HK-2 (cell line): ENCODE data around the gene UBTF.

Source experiments
- DNase-seq: peaks from one replicate; pipeline ENCODE4 v3.0.0-alpha.2; 2018; ENCODE audit not compliant: unreplicated experiment

Gene UBTF

DNA sequence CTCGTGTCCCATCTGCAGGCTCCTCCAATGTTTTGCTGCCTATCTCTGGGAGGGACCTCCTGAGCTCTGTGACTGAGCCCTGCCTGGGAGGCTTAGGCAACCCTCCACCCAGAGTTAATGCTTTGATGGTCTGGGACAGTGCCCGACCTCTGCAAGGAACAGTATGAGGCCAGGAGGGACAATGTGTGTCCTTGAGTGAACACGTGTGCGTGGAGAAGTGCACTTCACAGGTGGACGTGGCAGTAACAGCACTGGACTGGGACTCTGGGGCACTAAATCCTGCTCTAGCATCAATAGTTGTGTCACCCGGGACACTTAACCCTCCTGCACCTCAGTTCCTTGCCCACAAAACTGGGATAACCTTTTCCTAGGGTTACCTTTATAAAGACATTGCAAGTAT is 4.6 kb downstream of the UBTF start:
- no peak for DNase-seq

GRCh38 chr17:44214230-44214494 is 5.3 kb downstream of the UBTF start:
- DNase-seq: no peak

- DNase-seq: no peak
Observed at GRCh38 chr17:44213403-44214229, 5.9 kb downstream of the UBTF start.

DNA sequence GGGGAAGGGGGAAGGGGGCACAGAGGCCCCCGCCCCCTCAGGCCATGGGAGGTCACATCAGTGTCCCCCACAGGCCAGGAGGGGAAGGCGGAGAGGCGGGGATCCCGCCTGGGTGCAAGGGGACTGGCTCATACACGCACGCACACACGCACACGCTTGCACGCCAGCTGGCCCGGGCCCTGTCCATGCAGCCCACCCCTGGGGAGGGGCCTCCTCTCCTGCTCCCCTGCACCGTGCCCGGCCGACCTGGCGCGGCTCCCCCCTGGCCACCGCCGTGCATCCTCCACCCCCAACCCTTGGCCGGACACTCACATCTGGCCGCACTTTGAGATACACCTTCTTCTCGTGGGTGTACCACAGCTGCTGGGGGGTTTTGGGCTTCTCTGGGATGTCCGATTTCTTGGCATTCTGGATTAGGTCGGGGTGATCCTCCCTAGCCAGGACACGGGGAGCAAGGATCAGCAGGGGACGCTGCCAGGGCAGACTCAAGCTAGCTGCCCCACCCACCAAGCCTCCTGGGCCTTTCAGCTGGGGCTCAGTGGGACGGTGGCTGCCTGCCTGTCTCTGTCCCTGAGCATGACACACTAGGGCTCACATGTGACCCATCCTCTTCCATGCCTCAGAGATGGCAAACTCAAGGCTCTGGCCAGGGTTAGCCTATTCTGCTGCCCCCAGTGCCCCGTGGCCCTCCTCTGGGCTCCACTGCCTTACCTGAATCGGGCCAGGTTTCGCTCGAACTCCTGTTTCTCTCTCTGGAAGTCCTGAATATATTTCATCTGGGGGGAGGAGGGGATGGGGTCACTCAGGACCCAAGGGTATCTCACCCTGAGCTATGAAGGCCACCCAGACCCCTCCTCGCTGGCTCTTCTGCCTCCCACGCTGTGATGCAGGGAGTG is 6.7 kb downstream of the UBTF start:
- DNase-seq: no peak

DNA sequence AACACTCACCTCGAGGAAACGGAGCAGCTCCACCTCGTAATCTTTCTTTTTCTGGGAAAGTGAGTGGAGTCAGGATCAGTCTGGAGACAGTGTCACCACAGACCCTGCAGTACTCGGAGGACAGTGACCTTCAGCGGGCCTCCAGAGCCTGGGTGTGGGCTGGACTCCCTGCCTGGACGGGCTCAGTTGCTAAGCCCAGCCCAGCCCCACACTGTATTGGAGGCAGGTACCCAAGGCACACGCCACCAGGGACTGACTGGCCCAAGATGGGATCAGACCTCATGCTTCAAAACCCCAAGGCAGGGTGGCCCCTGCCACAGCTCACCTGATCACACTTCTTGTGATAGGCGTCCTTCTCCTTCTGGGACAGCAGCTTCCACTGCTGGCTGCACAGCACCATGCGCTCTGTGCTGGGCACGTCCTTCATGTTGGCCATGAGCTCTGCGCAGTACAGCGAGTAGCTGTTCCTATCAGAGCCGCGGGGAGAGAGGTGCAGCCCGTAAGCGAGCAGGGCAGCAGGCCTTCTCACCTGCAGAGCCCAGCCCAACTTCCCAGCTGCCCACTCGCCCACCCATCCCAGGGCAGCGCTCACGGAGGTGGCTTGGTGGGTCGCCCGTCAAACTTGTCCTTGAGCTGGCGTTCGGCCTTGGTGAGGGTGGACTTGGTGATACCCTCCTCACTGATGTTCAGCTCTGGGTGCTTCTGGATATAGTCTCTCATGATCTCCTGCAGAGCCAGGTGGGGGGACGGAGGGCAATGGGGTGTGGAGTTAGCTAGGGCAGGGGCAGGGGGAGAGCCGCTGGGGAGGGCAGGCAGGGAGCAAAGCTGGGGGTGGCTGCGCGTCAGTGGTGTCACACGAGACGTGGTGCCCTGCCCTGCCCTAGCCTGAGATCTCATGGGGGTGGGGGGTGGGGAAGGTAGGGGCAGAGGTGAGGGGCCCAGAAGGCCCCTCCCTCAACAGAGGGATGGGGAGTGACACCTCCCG is 7.9 kb downstream of the UBTF start:
- DNase-seq: no peak

GRCh38 chr17:44210342-44211192 is 8.9 kb downstream of the UBTF start:
- no peak for DNase-seq

DNA sequence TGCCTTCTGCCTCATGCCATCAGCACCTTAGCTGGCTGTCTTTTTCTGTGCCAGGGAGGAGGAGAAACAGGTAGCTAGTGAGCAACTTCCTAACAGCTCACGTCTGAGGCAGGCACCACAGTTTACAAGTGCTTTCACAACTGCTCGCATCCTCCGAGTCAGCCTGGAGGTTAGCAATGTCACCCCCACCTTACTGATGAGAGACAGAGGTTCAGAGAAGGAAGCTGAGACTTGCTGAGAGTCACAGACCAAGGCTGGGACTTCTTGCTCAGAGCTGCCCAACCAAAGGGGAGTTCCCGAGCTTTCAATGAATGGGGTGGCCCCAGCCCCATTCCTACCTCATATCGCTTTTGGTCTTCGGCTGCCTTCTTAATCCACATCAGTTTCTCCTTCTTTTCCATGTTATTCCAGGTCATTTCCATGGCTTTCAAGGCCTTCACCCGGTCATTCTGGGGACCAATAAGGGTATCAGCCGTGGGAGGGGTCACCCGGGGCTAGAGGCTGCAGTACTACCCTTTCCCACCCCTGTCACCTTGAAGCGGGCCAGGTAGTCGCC is 9.6 kb downstream of the UBTF start:
- DNase-seq: no peak

- DNase-seq: no peak
Observed at GRCh38 chr17:44207743-44208142, 11.7 kb downstream of the UBTF start.

GRCh38 chr17:44207319-44207718 is 12.2 kb downstream of the UBTF start:
- DNase-seq: no peak

DNA sequence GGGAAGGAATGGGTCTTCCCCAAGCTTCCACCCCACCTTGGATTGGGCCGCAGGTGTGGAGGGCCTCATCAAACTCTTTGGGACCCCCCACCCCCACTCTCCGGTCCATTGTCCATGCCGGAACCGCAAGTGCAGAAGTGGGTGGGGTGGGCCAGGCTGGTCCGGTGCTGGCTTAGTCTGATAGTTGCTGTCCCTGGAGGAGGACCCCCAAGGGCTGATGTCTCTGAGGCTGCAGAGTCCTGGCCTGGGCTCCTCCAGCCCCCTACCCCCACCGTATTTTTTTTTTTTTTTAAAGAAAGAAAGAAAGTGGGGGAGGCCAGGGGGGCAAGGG is 12.7 kb downstream of the UBTF start:
- no peak for DNase-seq

DNA sequence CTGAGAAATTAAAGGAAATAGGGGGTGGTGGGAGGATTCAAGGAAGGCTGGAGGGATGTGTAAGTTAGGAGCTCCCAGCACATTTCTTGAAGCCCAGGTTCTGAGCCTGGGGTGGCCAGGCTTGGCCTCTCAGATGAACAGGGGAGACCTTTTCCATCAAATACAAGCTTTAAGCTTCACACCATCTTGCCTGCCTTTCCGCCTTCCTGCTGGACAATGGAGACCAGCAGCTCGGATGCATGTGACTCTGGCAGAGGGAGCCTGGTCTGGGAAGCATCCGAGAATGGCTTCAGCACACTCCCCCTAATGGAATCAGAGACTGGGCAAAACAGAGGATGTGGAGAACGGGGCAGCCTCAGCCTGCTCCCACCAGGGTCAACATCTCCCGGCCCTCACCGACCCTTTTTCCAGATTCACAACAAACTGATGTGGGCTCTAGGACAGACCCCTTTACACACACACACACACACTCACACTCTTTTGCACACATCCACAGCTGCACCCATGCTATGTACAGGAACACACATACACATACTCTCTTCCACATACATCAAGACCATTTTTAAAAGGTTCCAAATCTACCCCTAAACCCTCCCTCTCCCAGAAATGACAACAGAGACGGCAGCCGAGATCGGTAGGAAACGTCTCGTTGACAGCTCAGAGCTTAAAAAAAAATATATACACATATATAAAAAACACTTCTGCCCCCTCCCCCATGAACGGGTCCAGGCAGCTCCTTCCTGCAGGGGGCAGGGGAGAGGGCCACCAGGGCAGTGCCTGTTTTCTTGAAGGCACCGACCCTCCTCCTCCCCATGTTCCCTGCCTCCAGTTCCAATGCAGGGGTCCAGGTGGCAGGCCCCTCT is 13.3 kb downstream of the UBTF start:
- no peak for DNase-seq

DNA sequence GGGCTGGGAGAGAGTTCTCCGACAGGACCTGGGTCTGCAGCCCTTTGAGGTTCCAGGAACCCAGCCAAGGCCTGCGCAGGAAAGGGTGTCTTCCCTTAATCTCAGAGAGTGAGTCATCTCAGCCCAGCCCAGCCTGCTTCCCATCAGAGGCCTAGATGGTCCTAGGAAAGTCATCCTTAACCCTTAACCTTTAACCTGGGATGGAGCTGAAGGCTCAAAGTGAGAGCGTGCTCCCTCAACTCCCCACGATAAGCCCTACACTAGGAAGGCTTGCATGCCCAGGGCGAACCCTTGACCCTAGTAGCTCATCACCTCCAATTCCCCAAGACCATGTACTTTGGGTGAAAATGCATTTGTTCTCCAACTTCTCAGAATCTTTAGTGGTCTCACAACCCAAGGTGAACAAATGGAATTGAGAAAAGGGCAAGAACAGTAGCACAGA is 15.0 kb downstream of the UBTF start:
- DNase-seq: no peak

DNA sequence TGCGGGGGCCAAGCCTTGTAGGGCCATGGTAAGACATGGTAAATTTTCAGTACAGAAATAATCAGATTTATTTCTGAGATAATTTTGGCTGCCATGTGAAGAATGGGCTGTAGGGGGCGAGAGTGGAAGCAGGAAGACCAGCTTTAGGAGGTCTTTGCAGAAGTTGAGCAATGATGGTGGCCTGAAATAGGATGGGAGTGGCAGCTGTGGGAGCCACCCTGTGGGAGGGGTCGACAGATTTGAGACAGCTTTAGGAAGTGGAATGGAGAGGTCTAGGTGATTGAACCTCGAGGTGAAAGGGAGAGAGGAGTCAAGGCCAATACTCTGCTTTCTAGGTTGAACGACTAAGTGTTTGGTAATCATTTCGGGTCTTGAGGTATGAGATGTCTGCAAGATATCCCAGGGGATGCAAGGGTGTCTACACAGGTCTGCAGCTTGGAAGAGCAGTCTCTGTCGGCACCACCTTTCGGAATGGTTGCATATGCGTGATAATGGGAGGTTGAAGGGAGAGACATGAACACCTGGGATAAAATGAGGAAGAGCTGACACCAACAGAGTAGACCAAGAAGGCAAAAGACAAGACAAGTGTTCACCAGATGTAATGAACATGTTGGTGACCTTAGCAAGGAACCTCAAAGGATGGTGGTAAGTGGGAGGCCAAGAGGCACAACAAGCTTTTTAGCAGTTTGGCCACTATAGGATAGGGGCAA is 15.6 kb downstream of the UBTF start:
- DNase-seq: no peak

DNA sequence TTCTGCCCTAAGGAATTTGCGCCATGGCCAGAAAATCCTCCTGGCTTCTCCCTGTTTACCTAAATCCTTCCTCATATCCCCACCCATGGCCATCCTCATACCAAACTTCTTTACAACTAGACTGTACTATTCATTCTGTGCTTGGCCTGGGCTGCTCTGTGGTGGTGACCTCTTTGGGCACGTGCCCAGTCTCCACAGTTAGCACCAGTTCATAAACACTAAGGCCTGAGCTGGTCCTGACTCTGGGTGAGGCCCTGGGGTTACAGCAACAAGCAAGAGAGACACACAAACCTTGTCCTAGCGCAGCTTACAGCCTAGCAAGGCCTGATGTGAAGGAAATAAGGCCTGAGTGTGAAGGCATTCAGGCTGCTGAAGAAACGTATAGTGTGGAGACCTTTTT is 16.7 kb downstream of the UBTF start:
- no peak for DNase-seq

GRCh38 chr17:44200478-44201155 is 18.9 kb downstream of the UBTF start:
- no peak for DNase-seq

DNA sequence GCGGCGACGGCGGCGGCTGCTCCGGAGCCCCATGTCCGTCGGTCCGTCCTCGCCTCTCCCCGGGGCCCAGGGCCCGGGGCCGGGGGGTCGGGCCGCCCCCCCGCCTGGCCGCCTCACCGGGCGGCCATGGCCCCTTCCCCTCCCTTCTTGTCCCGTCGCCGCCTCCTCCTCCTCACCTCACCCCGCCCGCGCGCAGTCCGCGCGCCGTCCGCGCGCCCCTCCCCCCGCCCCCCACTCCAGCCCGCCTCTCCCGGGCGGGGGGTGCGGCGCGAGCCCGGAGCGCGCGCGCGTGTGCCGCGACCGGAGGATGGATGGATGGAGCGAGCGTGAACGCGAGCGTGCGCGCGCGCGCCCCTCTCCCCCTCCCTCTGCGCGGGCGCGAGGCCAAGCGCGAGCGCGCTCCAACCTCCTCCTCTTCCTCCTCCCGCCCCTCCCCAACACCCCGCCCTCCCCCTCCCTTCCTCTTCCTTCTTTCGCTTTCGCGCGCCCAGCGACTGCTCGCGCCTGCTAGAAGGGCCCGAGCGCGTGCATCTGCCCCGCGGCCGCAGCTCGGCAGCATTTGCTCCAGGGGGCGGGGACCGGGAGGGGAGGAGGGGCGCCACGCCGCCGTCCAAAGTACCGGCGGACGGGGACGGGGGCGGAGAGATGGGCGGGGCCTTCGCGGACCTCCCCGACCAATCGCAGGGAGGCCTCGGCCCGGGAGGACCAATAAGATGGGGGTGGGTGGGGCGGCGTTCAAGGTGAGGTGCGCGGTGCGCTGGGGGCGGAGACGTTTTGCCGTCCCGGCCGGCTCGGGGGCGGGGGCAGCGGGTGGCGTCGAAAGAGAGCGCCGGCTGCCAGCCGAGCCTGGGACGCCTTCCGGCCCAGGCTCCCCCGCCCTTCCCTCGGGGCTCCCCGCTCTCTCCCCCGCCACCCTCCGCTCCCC is 19.7 kb downstream of the UBTF start, which contains the start of gene ATXN7L3:
TSS of gene ATXN7L3 (minus strand) at position 332 of the 925 bp plus-strand sequence. CDS start 1,814 bp downstream, outside the sequence.
- DNase-seq: peak; percentile 99
